Measurements from ENCODE around the gene FBXL20.

- TF ChIP-seq CTCF (IDR thresholded peaks at IDR 0.05) (no peak), POLR2A (IDR thresholded peaks at IDR 0.05) (no peak), EP300 (IDR thresholded peaks at IDR 0.05; ENCODE audit: low read depth) (no peak)
Measured at GRCh38 chr17:39385040-39385439, 16.4 kb downstream of the FBXL20 start.
